Uterus (tissue), 4 donors: Measurements from ENCODE around the gene IFNA1. TPM values are rescaled to one million over a fixed set of nuclear protein-coding genes. Genes with fewer than 3 reads are reported as not detected.

Experiments used
- DNase-seq, 2 donors: peaks; one replicate each; pipeline ENCODE4 v3.0.0-alpha.2; 2019 to 2020
- H3K27ac ChIP-seq, 2 donors: fragments of 200-600 bp; sonication (generic); 1 replicate in 1 of 2; 2 replicates in 1 of 2; pipeline ENCODE4 v1.5.1; 2016 to 2018
- H3K27me3 ChIP-seq, 2 donors: fragments of 200-600 bp; sonication (generic); one replicate each; pipeline ENCODE4 v1.5.1; 2018 to 2019; ENCODE audit warnings: control low read depth in 1 of 2
- H3K36me3 ChIP-seq, 2 donors: fragments of 200-600 bp; sonication (generic); one replicate each; pipeline ENCODE4 v1.5.1; 2019; ENCODE audit warnings: control low read depth in 1 of 2
- H3K4me1 ChIP-seq, 2 donors: fragments of 200-600 bp; sonication (generic); one replicate each; pipeline ENCODE4 v1.5.1; 2018 to 2019; ENCODE audit warnings: control low read depth in 1 of 2
- H3K4me3 ChIP-seq, 2 donors: fragments of 200-600 bp; sonication (generic); 1 replicate in 1 of 2; 2 replicates in 1 of 2; pipeline ENCODE4 v1.5.1; 2018 to 2019; ENCODE audit warnings: mild to moderate bottlenecking in 1 of 2
- H3K9me3 ChIP-seq, 2 donors: fragments of 200-600 bp; sonication (generic); one replicate each; pipeline ENCODE4 v1.5.1; 2019; ENCODE audit warnings: control low read depth in 1 of 2
- POLR2A ChIP-seq, 2 donors: fragments of 450-650 bp; IDR thresholded peaks; one replicate each; pipeline ENCODE4 v1.6.1; 2016; ENCODE audit warnings: antibody characterized with exemption in 2 of 2, mild to moderate bottlenecking in 1 of 2, moderate library complexity in 1 of 2
- intact Hi-C: fragments of 100-400 bp; cut with DNase I; formaldehyde crosslinking; loops from one replicate; pipeline ENCODE4 v1.15.1; 2023; ENCODE audit warnings: low total_unique reads
- total RNA-seq, 4 donors: library from RNA; depleted of rRNA in 3 of 4; stranded (reverse); fragments of >200 nt in 3 of 4; gene quantifications; one replicate each; pipeline versions ENCODE4 v1.1.0 to v1.2.4, GENCODE V29; 2014 to 2023
- TF ChIP-seq, protein P1 (sequence below), 4 experiments: fragments of 200-600 bp in 2 of 4; fragments of 450-650 bp in 2 of 4; sonication (generic) in 2 of 4; IDR thresholded peaks; one replicate each; pipeline ENCODE4 v1.5.1; 2016 to 2019; ENCODE audit warnings: antibody characterized with exemption in 4 of 4, mild to moderate bottlenecking in 2 of 4, moderate library complexity in 1 of 4
- donor health status: DM: yes; HTN: yes; CAD: no.

IFNA1 gene
- total RNA-seq, 4 donors from 2014 or later, result not detected

DNA sequence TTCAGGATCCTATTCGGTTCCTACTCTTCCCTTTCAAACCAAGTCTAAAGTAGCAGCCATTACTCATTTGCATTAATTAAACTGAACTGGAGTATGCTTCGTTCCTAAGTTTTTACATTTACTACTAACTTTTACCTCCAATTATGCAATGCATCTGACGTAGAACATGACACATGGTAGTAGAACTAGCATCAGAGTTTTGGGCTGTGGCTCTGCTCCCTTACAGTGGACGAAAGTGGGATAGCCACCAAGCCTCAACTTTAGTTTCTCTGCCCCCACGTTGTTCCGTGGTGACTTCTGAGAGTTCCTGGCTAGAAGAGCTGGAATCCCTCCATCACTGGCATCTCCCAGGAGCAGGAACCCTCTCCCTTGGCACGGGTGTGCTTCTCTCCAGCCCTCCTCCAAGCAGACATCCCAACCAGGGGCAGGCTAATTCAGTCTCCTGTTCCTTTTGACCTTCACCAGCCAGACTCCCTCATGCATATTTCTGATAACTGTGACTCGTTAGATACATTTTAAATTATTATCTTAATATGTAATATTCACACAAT lies 39.0 kb downstream of the IFNA1 start:
- H3K27ac ChIP-seq, result no peak overlapping the region
- H3K4me3 ChIP-seq, result no peak overlapping the region
- intact Hi-C loops, result no loop called here
- no peaks in the 10 kb centered on the region for H3K27me3 ChIP-seq
- no peaks in the 10 kb centered on the region for H3K36me3 ChIP-seq
- TF ChIP-seq POLR2A (IDR thresholded peaks at IDR 0.05), result no peak
- TF ChIP-seq, protein P1, sequence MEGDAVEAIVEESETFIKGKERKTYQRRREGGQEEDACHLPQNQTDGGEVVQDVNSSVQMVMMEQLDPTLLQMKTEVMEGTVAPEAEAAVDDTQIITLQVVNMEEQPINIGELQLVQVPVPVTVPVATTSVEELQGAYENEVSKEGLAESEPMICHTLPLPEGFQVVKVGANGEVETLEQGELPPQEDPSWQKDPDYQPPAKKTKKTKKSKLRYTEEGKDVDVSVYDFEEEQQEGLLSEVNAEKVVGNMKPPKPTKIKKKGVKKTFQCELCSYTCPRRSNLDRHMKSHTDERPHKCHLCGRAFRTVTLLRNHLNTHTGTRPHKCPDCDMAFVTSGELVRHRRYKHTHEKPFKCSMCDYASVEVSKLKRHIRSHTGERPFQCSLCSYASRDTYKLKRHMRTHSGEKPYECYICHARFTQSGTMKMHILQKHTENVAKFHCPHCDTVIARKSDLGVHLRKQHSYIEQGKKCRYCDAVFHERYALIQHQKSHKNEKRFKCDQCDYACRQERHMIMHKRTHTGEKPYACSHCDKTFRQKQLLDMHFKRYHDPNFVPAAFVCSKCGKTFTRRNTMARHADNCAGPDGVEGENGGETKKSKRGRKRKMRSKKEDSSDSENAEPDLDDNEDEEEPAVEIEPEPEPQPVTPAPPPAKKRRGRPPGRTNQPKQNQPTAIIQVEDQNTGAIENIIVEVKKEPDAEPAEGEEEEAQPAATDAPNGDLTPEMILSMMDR (IDR thresholded peaks at IDR 0.05), result no peak
- no peaks in the 10 kb centered on the region for H3K4me1 ChIP-seq
- no peak for DNase-seq
- no peaks in the 10 kb centered on the region for H3K9me3 ChIP-seq

DNA sequence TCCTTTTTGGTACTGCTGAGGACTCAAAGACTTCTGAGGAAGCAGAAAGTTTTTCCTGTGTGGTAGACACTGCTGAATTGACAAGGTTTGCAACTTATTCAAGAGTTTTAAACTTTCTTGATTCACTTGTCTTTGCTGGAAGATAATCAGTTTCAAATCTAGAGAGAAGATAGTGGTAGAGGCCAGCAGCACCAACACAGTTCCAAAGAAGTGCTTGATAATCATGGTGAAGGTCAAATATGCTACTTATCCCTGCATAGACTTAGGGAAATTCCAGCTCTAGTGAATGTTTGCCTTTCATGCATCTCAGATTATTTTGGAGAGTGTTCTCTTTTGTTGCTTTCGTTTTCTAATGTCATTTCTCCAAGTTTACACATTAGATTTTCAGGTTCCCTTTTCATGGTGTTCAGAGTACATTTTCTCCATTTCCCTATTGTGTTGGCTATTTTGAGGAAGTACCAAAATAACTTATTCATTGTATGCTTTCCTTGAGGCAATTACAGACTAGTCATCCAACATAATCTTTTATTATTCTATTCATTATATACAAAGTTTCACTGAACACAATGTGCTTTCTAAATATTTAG lies 41.3 kb downstream of the IFNA1 start:
- Histone ChIP-seq H3K27me3 (no peaks in the 10 kb centered on the region), H3K36me3 (no peaks in the 10 kb centered on the region), H3K4me3 (no peak overlapping the region), H3K27ac (no peak overlapping the region), H3K9me3 (no peaks in the 10 kb centered on the region), H3K4me1 (no peaks in the 10 kb centered on the region)
- intact Hi-C loops, result no loop called here
- no peak for DNase-seq
- TF ChIP-seq POLR2A (IDR thresholded peaks at IDR 0.05), result no peak
- TF ChIP-seq, protein P1 (IDR thresholded peaks at IDR 0.05), result no peak

- no peak for DNase-seq
- Histone ChIP-seq H3K9me3 (no peaks in the 10 kb centered on the region), H3K27me3 (no peaks in the 10 kb centered on the region), H3K27ac (no peak within 1 kb of the TSS), H3K4me3 (no peak within 1 kb of the TSS), H3K36me3 (no peaks in the 10 kb centered on the region), H3K4me1 (no peaks in the 10 kb centered on the region)
- no peak for TF ChIP-seq POLR2A (IDR thresholded peaks at IDR 0.05)
- TF ChIP-seq, protein P1 (IDR thresholded peaks at IDR 0.05), result no peak
- intact Hi-C loops, result no loop called here
These were observed 42.0 kb downstream of the IFNA1 start, which contains the start of gene IFNE for GRCh38 chr9:21482213-21482612. Gene IFNE (minus strand): TSS chr9:21482313. CDS start chr9:21481694, 619 bp downstream.

Other genes with a start within 250 kb of the IFNA1 start
- gene IFNA7, start 238.2 kb upstream of the IFNA1 start, total RNA-seq, result not detected
- gene IFNA10, start 233.3 kb upstream of the IFNA1 start, total RNA-seq, result not detected
- gene IFNA16, start 223.1 kb upstream of the IFNA1 start, total RNA-seq, result not detected
- not detected for gene IFNA17, start 212.2 kb upstream of the IFNA1 start, total RNA-seq
- not detected for gene IFNA14, start 200.4 kb upstream of the IFNA1 start, total RNA-seq
- under 1 TPM in 1 of 4 donors, not detected in 3; 0.91 TPM for gene IFNA5, start 135.1 kb upstream of the IFNA1 start, total RNA-seq
- gene KLHL9, start 105.0 kb upstream of the IFNA1 start, total RNA-seq, result 10 to 100 TPM; 24.7 to 88.5 (median 29.9) TPM
- not detected for gene IFNA6, start 89.6 kb upstream of the IFNA1 start, total RNA-seq
- gene IFNA13, start 72.4 kb upstream of the IFNA1 start, total RNA-seq, result not detected
- not detected for gene IFNA2, start 55.0 kb upstream of the IFNA1 start, total RNA-seq
- not detected for gene IFNA8, start 31.3 kb upstream of the IFNA1 start, total RNA-seq
- gene IFNE, start 41.9 kb downstream of the IFNA1 start, total RNA-seq, result 1 to 10 TPM in 1 of 4 donors, not detected in 3; 1.9 TPM